Esophagus (tissue), 2 donors: Measurements from ENCODE around the gene TLE3. TPM values are rescaled to one million over a fixed set of nuclear protein-coding genes. Genes with fewer than 3 reads are reported as not detected.

ENCODE experiments used
- H3K27ac ChIP-seq, 2 donors: one replicate each; pipeline ENCODE4 v1.5.1; 2013; ENCODE audit warnings: low read depth in 2 of 2, mild to moderate bottlenecking in 2 of 2, inconsistent platforms in 1 of 2, low read length in 1 of 2, moderate library complexity in 1 of 2
- H3K27me3 ChIP-seq, 2 donors: one replicate each; pipeline ENCODE4 v1.6.1; 2013; ENCODE audit warnings: low read length in 2 of 2, control low read depth in 1 of 2, mild to moderate bottlenecking in 1 of 2; ENCODE audit not compliant: insufficient read depth in 2 of 2, control insufficient read depth in 1 of 2
- H3K36me3 ChIP-seq, 2 donors: one replicate each; pipeline ENCODE4 v1.6.1; 2013; ENCODE audit warnings: low read length in 1 of 2; ENCODE audit not compliant: control insufficient read depth in 2 of 2, insufficient read depth in 2 of 2
- H3K4me1 ChIP-seq, 2 donors: one replicate each; pipeline ENCODE4 v1.6.1; 2013; ENCODE audit warnings: low read length in 1 of 2; ENCODE audit not compliant: control insufficient read depth in 2 of 2, insufficient read depth in 2 of 2
- H3K4me3 ChIP-seq, 2 donors: one replicate each; pipeline ENCODE4 v1.5.1; 2013; ENCODE audit warnings: low read length in 2 of 2, mild to moderate bottlenecking in 2 of 2, low read depth in 1 of 2, moderate library complexity in 1 of 2
- H3K9me3 ChIP-seq, 2 donors: one replicate each; pipeline ENCODE4 v1.6.1; 2013; ENCODE audit warnings: mild to moderate bottlenecking in 2 of 2, low read depth in 1 of 2, low read length in 1 of 2, moderate library complexity in 1 of 2; ENCODE audit not compliant: control insufficient read depth in 2 of 2, insufficient read depth in 1 of 2
- WGBS, 2 donors: extraction: QIAGEN DNeasy Blood & Tissue Kit; methylation state at CpG; one replicate each; pipeline ENCODE4 v1.1.7; 2013; 5-methylcytosine and 5-hydroxymethylcytosine counted together
- polyA plus RNA-seq, 2 donors: library from polyadenylated mRNA; stranded (reverse); fragments of 200-250 nt; gene quantifications; one replicate each; pipeline ENCODE4 v1.2.3, GENCODE V29; 2013
- donor health status: healthy with polysubstance abuse.
- donor health status: Bipolar disorder and iron deficiency.

TLE3 gene
- polyA plus RNA-seq, 2 donors, result 33.1 to 43.9 TPM

DNA sequence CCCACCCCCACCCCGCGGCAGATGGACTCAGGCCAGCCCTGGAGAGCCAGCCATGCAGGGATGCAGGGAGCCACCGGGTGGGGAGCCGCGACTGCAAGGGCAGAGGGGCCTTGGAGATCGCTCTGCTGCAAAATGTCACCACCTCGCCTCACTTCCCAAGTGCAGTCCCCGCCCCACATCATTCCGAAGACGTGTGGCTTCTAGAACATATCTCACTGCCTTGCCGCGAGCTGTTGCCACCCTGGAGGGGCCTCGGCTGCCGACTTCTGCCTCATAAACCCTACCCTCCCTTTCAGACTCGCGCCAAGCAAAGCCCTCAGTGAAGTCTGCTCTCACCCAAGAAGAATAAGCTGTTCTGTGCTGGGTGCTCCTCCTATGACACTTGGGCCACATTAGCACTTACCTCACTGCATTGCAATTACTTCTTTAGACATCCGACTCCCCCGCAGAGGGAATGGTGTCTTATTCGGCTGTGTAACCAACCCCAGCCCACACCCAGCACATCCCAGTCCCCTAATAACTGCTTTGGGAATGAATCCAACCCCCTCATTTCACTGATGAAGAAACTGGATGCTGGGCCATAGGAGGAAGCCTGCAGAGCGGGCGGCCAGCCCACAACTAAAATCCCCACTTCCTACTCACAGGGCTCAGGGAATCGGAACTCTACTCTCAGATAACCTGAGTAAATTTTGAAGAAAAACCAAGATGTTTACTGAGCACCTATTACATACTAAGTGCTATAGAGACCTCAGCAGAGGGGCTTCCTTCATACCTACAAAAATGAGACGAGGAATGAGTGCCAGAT, 8.6 kb downstream of the TLE3 start:
- 63 to 64% methylated on average over 22 to 23 of the region's 23 CpGs for WGBS, 2 donors
- no peaks in the 10 kb centered on the region for H3K9me3 ChIP-seq
- no peaks in the 10 kb centered on the region for H3K27me3 ChIP-seq
- H3K4me3 ChIP-seq, result no peak overlapping the region
- peaks cover 8 to 13% of the 10 kb centered on the region in 2 donors for H3K4me1 ChIP-seq
- no peak overlapping the region for H3K27ac ChIP-seq
- H3K36me3 ChIP-seq, result peaks cover 17 to 39% of the 10 kb centered on the region in 2 donors

DNA sequence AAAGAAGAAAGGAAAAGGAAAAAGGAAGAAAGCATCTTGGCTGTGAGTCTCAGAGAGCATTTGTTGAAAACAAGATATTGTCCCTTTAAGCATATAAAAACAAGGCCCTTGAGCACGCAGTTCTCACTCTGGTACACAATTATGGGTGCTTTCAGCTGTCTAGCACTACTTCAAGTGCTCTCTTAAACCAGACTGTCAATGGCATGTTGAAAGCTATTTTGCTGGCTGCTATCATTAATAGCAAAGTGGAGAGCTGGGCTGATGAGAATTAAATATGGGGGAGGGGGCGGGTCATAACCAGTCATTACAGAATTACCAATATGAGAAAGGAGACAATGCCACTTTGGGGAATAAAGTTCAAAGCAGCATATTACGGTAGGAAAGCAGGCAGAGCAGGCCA, 9.3 kb downstream of the TLE3 start:
- 74 to 79% methylated on average over 3 of the region's 3 CpGs for WGBS, 2 donors
- no peaks in the 10 kb centered on the region for H3K9me3 ChIP-seq
- no peaks in the 10 kb centered on the region for H3K27me3 ChIP-seq
- H3K4me1 ChIP-seq, result peaks cover 8 to 13% of the 10 kb centered on the region in 2 donors
- H3K36me3 ChIP-seq, result peaks cover 17 to 39% of the 10 kb centered on the region in 2 donors
- no peak overlapping the region for H3K27ac ChIP-seq
- no peak overlapping the region for H3K4me3 ChIP-seq

DNA sequence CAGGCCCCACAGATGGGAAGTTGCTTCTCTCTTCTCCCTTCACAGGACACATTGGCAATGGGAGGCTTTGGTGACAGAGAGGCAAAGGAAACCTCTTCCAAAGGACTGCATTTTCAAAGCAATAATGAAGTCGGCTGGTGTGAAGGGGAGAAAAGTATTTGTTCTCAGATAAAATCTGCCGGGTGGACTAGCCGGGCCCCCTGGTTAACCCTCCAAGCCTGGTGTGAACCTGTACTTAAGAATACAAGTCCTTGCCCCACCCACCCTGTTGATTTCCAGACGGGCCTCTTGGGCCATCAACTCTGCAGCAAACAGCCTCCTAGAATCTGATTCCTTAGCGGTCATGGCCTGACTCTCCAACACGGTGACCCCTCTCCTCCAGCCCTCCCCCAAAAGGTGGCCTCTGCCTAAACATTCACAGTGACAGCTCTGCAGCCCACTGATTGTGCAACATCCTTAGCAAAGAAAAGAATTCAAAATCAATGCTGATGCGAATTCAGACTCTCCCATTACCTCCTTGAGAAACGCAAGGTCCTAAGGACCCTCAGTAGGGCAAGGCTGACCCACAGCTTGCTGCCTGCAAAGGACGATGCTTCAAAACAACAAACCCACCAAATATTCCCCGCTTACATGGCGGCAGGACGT, 9.9 kb downstream of the TLE3 start:
- H3K9me3 ChIP-seq, result no peaks in the 10 kb centered on the region
- H3K27me3 ChIP-seq, result no peaks in the 10 kb centered on the region
- H3K36me3 ChIP-seq, result peaks cover 17 to 39% of the 10 kb centered on the region in 2 donors
- no peak overlapping the region for H3K27ac ChIP-seq
- H3K4me3 ChIP-seq, result no peak overlapping the region
- WGBS, 2 donors, result 80 to 86% methylated on average over 12 of the region's 12 CpGs
- H3K4me1 ChIP-seq, result peaks cover 8% of the 10 kb centered on the region in 2 donors

DNA sequence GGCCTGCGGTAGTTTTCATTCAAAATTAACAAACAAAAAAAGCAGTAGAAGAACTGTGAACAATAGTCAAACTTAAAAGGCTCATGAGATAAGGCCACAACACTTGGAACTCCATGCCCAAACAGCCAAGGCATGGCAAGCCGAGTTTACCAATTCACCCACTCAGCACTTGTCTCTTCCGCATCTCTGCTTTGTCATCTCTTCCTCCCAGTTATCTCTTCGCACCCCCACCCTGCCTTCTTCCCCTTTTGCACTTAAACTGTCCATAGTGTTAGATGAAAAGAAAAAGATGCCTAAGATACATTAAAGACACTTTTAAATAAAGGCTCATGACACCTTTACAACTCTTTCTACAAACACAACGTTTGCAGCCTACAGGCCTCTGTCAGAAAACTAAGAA, 11.1 kb downstream of the TLE3 start:
- peaks cover 0 to 4% of the 10 kb centered on the region in 2 donors for H3K4me1 ChIP-seq
- WGBS, 2 donors, result 82 to 87% methylated on average over 5 of the region's 5 CpGs
- H3K4me3 ChIP-seq, result no peak overlapping the region
- H3K36me3 ChIP-seq, result peaks cover 20 to 43% of the 10 kb centered on the region in 2 donors
- H3K27me3 ChIP-seq, result no peaks in the 10 kb centered on the region
- no peak overlapping the region for H3K27ac ChIP-seq
- no peaks in the 10 kb centered on the region for H3K9me3 ChIP-seq

DNA sequence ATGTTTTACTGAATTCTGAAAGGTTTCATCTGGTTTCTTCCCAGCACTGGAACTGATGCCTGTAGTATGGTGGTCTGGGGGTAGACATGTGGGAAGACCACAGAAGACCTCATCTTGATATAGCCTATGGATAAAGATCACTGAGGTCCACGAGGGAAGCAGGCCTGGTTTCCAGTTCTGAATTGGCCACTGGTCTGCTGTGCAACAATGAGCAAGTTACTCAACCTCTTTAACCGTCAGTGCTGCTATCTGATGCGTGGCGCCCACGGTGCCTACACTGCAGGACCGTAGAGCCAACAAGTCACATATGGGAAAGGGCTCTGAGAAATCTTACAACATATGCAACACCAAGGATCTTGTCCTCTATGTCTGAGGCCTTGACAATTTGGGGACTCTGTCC, 13.3 kb downstream of the TLE3 start:
- no peaks in the 10 kb centered on the region for H3K9me3 ChIP-seq
- H3K36me3 ChIP-seq, result peaks cover 21 to 35% of the 10 kb centered on the region in 2 donors
- H3K4me1 ChIP-seq, result no peaks in the 10 kb centered on the region
- H3K4me3 ChIP-seq, result no peak overlapping the region
- no peak overlapping the region for H3K27ac ChIP-seq
- no peaks in the 10 kb centered on the region for H3K27me3 ChIP-seq
- 85 to 89% methylated on average over 6 of the region's 6 CpGs for WGBS, 2 donors

DNA sequence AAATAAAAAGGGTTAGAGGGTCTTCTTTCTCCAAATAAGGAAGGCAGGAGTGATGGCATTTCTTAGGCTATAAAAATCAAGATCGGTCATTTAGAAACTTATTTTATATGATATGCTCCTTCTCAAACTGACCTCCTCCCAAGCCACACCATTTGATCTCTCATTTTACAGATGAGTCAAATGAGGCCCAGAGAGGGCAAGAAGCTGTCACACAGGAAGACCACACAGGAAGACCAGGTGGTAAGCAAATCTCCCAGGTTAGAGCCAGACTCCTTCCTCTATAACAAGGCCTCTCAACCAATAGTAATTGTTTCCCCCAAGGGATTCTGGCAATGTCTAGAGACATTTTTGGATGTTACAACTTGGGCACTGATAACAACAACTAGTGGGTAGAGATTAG, 13.8 kb downstream of the TLE3 start:
- 84 to 89% methylated on average over 1 of the region's 1 CpG for WGBS, 2 donors
- Histone ChIP-seq H3K36me3 (peaks cover 21 to 33% of the 10 kb centered on the region in 2 donors), H3K27me3 (no peaks in the 10 kb centered on the region), H3K4me1 (no peaks in the 10 kb centered on the region), H3K9me3 (no peaks in the 10 kb centered on the region), H3K4me3 (no peak overlapping the region), H3K27ac (no peak overlapping the region)

DNA sequence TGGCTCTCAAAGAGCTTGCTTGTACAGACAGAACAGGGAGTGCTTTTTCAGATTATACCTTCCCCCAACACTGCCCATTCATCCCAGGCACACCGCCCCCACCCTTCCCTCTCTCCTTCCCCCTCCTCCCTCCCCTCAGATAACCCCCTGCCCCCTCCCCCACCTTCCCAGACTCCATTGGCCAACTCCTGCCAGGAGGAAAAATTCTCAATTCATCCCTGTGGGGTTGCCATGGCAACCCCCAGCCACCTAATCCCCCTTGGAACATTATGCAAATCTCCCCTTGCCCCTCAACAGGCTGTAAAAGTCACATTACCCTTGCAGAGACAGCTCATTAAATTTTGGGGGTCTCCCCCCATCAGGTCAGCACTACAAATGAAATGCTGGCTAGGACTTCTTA, 14.3 kb downstream of the TLE3 start:
- Histone ChIP-seq H3K4me1 (no peaks in the 10 kb centered on the region), H3K27ac (no peak overlapping the region), H3K36me3 (peaks cover 21 to 35% of the 10 kb centered on the region in 2 donors), H3K27me3 (no peaks in the 10 kb centered on the region), H3K4me3 (no peak overlapping the region), H3K9me3 (no peaks in the 10 kb centered on the region)
- WGBS, 2 donors, result 87 to 94% methylated on average over 1 of the region's 1 CpG

DNA sequence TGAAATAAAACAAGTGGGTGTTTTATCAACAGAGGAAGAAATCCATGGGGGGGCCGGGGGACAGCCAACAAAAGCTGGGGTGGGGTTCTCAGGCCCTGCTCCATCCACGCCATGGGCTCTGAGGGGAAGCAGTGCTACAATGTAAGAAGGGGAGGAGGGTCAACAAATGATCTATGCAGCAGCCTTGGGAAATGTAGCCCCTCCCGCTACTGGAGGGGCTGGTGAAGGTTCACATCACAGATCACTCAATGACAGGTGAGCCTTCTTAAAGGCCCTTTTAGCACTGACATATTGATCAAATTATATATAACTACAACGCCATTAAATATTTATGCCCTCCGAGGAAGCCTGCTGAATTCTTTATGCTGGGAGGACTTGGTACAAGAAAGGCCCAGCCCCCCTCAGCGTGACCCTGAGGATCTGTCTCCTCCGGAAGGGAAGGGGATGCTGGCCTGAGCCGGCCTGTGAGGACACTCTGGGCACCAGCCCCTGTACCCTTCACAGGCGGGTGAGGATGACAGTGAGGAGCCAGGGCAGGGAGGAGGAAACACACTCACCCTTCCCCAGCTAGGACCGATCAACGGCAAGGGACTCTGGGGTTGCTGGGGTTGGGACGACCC, 15.3 kb downstream of the TLE3 start:
- Histone ChIP-seq H3K9me3 (no peaks in the 10 kb centered on the region), H3K27me3 (no peaks in the 10 kb centered on the region), H3K4me3 (no peak overlapping the region), H3K4me1 (no peaks in the 10 kb centered on the region), H3K36me3 (peaks cover 16 to 32% of the 10 kb centered on the region in 2 donors), H3K27ac (no peak overlapping the region)
- WGBS, 2 donors, result 90 to 95% methylated on average over 11 to 12 of the region's 12 CpGs

DNA sequence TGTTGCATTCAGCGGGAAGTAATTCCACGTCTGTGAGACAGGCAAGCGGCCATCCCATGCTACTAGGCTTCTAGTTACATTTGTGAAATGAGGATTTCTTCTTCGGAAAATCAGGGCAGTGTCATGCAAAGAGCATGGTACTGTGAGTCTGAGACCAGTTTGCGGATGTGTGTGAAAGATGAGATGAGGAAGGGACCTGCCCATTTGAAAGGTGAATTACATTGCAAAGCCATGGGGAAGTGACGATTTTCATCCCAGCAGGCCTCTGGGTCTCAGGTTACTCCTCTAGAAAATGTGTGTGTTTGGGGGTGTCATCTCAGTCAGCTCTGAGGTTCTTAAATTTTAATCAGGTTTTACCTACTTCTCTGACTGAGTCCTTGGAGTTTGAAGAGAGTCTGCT, 16.1 kb downstream of the TLE3 start:
- H3K27ac ChIP-seq, result no peak overlapping the region
- no peaks in the 10 kb centered on the region for H3K9me3 ChIP-seq
- H3K4me1 ChIP-seq, result no peaks in the 10 kb centered on the region
- H3K27me3 ChIP-seq, result no peaks in the 10 kb centered on the region
- H3K4me3 ChIP-seq, result no peak overlapping the region
- peaks cover 16 to 32% of the 10 kb centered on the region in 2 donors for H3K36me3 ChIP-seq
- WGBS, 2 donors, result 78 to 88% methylated on average over 6 of the region's 6 CpGs
